ENCODE results near the gene VPS16. TPM values are rescaled to one million over a fixed set of nuclear protein-coding genes. Genes with fewer than 3 reads are reported as not detected.

The VPS16 gene
- total RNA-seq, 1 donor from 2014 or later: 49.9 TPM

DNA sequence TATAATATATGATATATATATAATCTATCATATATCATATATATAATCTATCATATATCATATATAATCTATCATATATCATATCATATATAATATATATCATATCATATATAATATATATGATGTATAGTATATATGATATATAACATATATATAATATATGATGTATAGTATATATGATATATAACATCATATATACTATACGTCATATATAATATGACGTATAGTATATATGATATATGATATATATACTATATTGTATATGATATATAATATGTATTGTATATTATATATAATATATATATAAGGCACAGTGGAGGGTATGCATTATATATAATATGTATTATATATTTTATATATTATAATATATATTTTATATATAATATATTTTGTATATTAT is 69.4 kb downstream of the VPS16 start:
- H3K4me3 Mint-ChIP-seq: no peak overlapping the region
- no peaks in the 10 kb centered on the region for H3K27me3 Mint-ChIP-seq

DNA sequence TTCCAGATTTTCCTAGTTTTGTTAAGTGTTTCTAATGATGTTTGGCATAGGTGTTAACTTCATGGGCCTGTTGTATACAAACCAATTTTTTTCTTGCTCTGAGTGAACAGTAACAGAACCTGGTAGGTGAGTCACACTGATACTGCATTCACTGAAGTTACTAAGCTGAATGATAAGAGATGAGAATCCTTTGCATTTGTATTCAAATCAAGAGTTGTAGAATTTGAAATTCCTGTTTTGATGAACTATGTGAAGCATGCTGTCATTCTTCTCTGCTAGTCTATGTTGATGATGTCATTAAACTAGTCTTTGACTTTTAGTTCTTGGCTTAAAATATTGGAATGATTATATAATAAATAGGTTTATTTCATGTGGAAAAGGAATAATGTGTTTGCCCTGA is 70.7 kb downstream of the VPS16 start:
- no peak overlapping the region for H3K4me3 Mint-ChIP-seq
- DNase-seq (ENCODE audit: extremely low spot score, unreplicated experiment): no peak
- no peaks in the 10 kb centered on the region for H3K4me1 Mint-ChIP-seq (ENCODE audit: unreplicated experiment)
- TF ChIP-seq, protein P1, sequence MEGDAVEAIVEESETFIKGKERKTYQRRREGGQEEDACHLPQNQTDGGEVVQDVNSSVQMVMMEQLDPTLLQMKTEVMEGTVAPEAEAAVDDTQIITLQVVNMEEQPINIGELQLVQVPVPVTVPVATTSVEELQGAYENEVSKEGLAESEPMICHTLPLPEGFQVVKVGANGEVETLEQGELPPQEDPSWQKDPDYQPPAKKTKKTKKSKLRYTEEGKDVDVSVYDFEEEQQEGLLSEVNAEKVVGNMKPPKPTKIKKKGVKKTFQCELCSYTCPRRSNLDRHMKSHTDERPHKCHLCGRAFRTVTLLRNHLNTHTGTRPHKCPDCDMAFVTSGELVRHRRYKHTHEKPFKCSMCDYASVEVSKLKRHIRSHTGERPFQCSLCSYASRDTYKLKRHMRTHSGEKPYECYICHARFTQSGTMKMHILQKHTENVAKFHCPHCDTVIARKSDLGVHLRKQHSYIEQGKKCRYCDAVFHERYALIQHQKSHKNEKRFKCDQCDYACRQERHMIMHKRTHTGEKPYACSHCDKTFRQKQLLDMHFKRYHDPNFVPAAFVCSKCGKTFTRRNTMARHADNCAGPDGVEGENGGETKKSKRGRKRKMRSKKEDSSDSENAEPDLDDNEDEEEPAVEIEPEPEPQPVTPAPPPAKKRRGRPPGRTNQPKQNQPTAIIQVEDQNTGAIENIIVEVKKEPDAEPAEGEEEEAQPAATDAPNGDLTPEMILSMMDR (conservative IDR thresholded peaks at IDR 0.05): no peak
- peaks cover 7% of the 10 kb centered on the region for H3K36me3 Mint-ChIP-seq
- no peak overlapping the region for H3K27ac Mint-ChIP-seq
- H3K27me3 Mint-ChIP-seq: no peaks in the 10 kb centered on the region
- no peaks in the 10 kb centered on the region for H3K9me3 Mint-ChIP-seq

More for the DNA sequence above, 69.4 kb downstream of the VPS16 start:
- TF ChIP-seq, protein P1 (conservative IDR thresholded peaks at IDR 0.05): no peak
- no peak for DNase-seq (ENCODE audit: extremely low spot score, unreplicated experiment)
- Mint-ChIP-seq H3K4me1 (ENCODE audit: unreplicated experiment) (no peaks in the 10 kb centered on the region), H3K9me3 (no peaks in the 10 kb centered on the region), H3K27ac (no peak overlapping the region), H3K36me3 (peaks cover 3% of the 10 kb centered on the region)

DNA sequence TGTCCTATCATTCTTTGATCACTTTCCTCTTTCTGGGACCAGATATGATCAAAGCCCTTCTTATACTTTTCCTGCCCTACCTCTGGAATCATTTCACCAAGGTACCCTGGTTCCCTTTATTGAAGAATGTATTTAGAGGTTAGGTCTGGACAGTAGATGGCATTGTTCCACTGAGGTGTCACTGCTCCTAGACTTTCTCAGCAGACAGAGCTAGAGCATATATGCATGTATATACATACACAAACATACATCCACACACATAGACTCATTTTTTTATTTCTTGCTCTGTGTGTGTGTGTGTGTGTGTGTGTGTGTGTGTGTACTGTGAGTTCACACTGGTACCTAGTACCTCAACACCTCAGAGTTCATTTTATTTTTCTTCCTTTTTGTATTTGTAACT is 73.6 kb downstream of the VPS16 start:
- DNase-seq (ENCODE audit: extremely low spot score, unreplicated experiment): no peak
- Mint-ChIP-seq H3K27ac (no peak overlapping the region), H3K27me3 (no peaks in the 10 kb centered on the region), H3K36me3 (peaks cover 11% of the 10 kb centered on the region), H3K4me3 (no peak overlapping the region), H3K4me1 (ENCODE audit: unreplicated experiment) (peaks cover 11% of the 10 kb centered on the region), H3K9me3 (no peaks in the 10 kb centered on the region)
- TF ChIP-seq, protein P1 (conservative IDR thresholded peaks at IDR 0.05): peak; percentile 27

Other genes starting within 250 kb of the VPS16 start
- 203 and 364 TPM in 2 replicates for gene NOP56, start 188.1 kb upstream of the VPS16 start, total RNA-seq (ENCODE audit: low replicate concordance)
- 85.6 and 101 TPM in 2 replicates for gene IDH3B, start 176.5 kb upstream of the VPS16 start, total RNA-seq (ENCODE audit: low replicate concordance)
- 11.4 and 17.9 TPM in 2 replicates for gene EBF4, start 148.0 kb upstream of the VPS16 start, total RNA-seq (ENCODE audit: low replicate concordance)
- 6.6 and 106 TPM in 2 replicates for gene CPXM1, start 40.1 kb upstream of the VPS16 start, total RNA-seq (ENCODE audit: low replicate concordance)
- gene C20orf141, start 25.8 kb upstream of the VPS16 start, total RNA-seq (ENCODE audit: low replicate concordance): not detected in 2 replicates
- gene TMEM239, start 24.4 kb upstream of the VPS16 start, total RNA-seq (ENCODE audit: low replicate concordance): not detected in 2 replicates
- 47.5 and 79.6 TPM in 2 replicates for gene PCED1A, start 90 bp upstream of the VPS16 start, total RNA-seq (ENCODE audit: low replicate concordance)
- gene PTPRA, start 32.7 kb downstream of the VPS16 start, total RNA-seq (ENCODE audit: low replicate concordance): 50.5 and 73.8 TPM in 2 replicates
- gene GNRH2, start 202.9 kb downstream of the VPS16 start, total RNA-seq (ENCODE audit: low replicate concordance): 0.99 and 2.3 TPM in 2 replicates
- gene MRPS26, start 205.3 kb downstream of the VPS16 start, total RNA-seq (ENCODE audit: low replicate concordance): 59.0 and 67.3 TPM in 2 replicates
- gene OXT, start 230.9 kb downstream of the VPS16 start, total RNA-seq (ENCODE audit: low replicate concordance): 1.2 TPM in 1 of 2 replicates, not detected in the other
- not detected in 2 replicates for gene AVP, start 244.0 kb downstream of the VPS16 start, total RNA-seq (ENCODE audit: low replicate concordance)